Muscle of leg (tissue), 11 donors: ENCODE results near the gene MRPL1. TPM values are rescaled to one million over a fixed set of nuclear protein-coding genes. Genes with fewer than 3 reads are reported as not detected.
A peak's percentile ranks its signal among the peaks of the same experiment; 100 is the strongest.

Source experiments
- DNase-seq: peaks from one replicate; pipeline ENCODE4 v3.0.0; 2013
- H3K27ac ChIP-seq: one replicate; pipeline ENCODE4 v1.5.1; 2013; ENCODE audit warnings: mild to moderate bottlenecking, low read length, control low read depth
- H3K27me3 ChIP-seq: one replicate; pipeline ENCODE4 v1.6.1; 2013; ENCODE audit warnings: low read length; ENCODE audit not compliant: control insufficient read depth, insufficient read depth
- H3K36me3 ChIP-seq: one replicate; pipeline ENCODE4 v1.6.1; 2013; ENCODE audit warnings: low read length; ENCODE audit not compliant: control insufficient read depth, insufficient read depth
- H3K4me1 ChIP-seq: one replicate; pipeline ENCODE4 v1.6.1; 2013; ENCODE audit warnings: low read length; ENCODE audit not compliant: control insufficient read depth, insufficient read depth
- H3K4me3 ChIP-seq: one replicate; pipeline ENCODE4 v1.5.1; 2013; ENCODE audit warnings: low read length, control low read depth
- H3K9me3 ChIP-seq: replicated peaks from 2 replicates; pipeline ENCODE4 v1.6.1; 2013; ENCODE audit warnings: low read depth, low read length; ENCODE audit not compliant: control insufficient read depth
- WGBS: methylation state at CpG from one replicate; pipeline ENCODE4 v1.1.5; 2013; ENCODE audit warnings: missing lambda C conversion rate; ENCODE audit not compliant: insufficient coverage; 5-methylcytosine and 5-hydroxymethylcytosine counted together
- polyA plus RNA-seq, 8 donors: library from polyadenylated mRNA; unstranded; fragments of 120-200 nt; gene quantifications; one replicate each; pipeline versions ENCODE4 v1.2.1 to v1.2.3, GENCODE V29; 2013; ENCODE audit warnings: inconsistent platforms in 1 of 8, low replicate concordance in 1 of 8; ENCODE audit not compliant: insufficient read length in 8 of 8, insufficient read depth in 1 of 8
- total RNA-seq: library from RNA; stranded (reverse); fragments of 120-200 nt; gene quantifications from one replicate; pipeline ENCODE4 v1.2.4, GENCODE V29; 2013

The MRPL1 gene
- total and polyA plus RNA-seq, 9 donors, result 55.2 to 65.3 (median 61.9) TPM

GRCh38 chr4:77994194-77994721, 131.6 kb downstream of the MRPL1 start:
- Histone ChIP-seq H3K27ac (no peak overlapping the region), H3K9me3 (no peaks in the 10 kb centered on the region), H3K27me3 (no peaks in the 10 kb centered on the region), H3K4me3 (no peak overlapping the region), H3K36me3 (no peaks in the 10 kb centered on the region), H3K4me1 (no peaks in the 10 kb centered on the region)
- DNase-seq, result peak; percentile 77

GRCh38 chr4:77996076-77996475, 133.4 kb downstream of the MRPL1 start:
- no peak overlapping the region for H3K27ac ChIP-seq
- no peaks in the 10 kb centered on the region for H3K27me3 ChIP-seq
- no peaks in the 10 kb centered on the region for H3K9me3 ChIP-seq
- DNase-seq, result no peak
- WGBS, result no CpG with 5 or more reads among the region's 3 CpGs
- no peaks in the 10 kb centered on the region for H3K36me3 ChIP-seq
- no peak overlapping the region for H3K4me3 ChIP-seq
- no peaks in the 10 kb centered on the region for H3K4me1 ChIP-seq

- DNase-seq, result no peak
- Histone ChIP-seq H3K36me3 (no peaks in the 10 kb centered on the region), H3K4me1 (no peaks in the 10 kb centered on the region), H3K27me3 (no peaks in the 10 kb centered on the region), H3K9me3 (no peaks in the 10 kb centered on the region), H3K4me3 (no peak overlapping the region), H3K27ac (no peak overlapping the region)
- 75% methylated on average over 1 of the region's 1 CpG for WGBS
These were observed 138.9 kb downstream of the MRPL1 start for GRCh38 chr4:78001531-78001930.

GRCh38 chr4:78002260-78002659, 139.6 kb downstream of the MRPL1 start:
- Histone ChIP-seq H3K4me3 (no peak overlapping the region), H3K36me3 (no peaks in the 10 kb centered on the region), H3K27ac (no peak overlapping the region), H3K27me3 (no peaks in the 10 kb centered on the region), H3K4me1 (no peaks in the 10 kb centered on the region), H3K9me3 (no peaks in the 10 kb centered on the region)
- WGBS, result no CpG with 5 or more reads among the region's 4 CpGs
- no peak for DNase-seq

Other genes starting within 250 kb of the MRPL1 start
- 23.6 TPM for gene CNOT6L, start 43.5 kb upstream of the MRPL1 start, total RNA-seq
- 10 to 100 TPM; 19.2 to 36.6 (median 31.3) TPM for gene CNOT6L, start 43.5 kb upstream of the MRPL1 start, polyA plus RNA-seq
- gene FRAS1, start 194.5 kb downstream of the MRPL1 start, total RNA-seq, result 14.1 TPM
- 10 to 100 TPM in 3 of 8 donors, 1 to 10 TPM in 5; 3.6 to 15.8 (median 6.6) TPM for gene FRAS1, start 194.5 kb downstream of the MRPL1 start, polyA plus RNA-seq